Measurements from ENCODE around the gene AGK.

- TF ChIP-seq CTCF (conservative IDR thresholded peaks at IDR 0.05) (no peak), EZH2 (IDR thresholded peaks at IDR 0.05; ENCODE audit: low read depth) (no peak)
Measured at GRCh38 chr7:141590666-141591065, 39.5 kb downstream of the AGK start.

Measured in PC-9 (cell line).